Measurements from ENCODE around the gene LRRN2.
"Not testable (repeated sequence)": the region's sequence is repeated elsewhere in the genome, so short reads cannot be mapped to it uniquely, and the experiment has no call there.

Gene LRRN2

DNA sequence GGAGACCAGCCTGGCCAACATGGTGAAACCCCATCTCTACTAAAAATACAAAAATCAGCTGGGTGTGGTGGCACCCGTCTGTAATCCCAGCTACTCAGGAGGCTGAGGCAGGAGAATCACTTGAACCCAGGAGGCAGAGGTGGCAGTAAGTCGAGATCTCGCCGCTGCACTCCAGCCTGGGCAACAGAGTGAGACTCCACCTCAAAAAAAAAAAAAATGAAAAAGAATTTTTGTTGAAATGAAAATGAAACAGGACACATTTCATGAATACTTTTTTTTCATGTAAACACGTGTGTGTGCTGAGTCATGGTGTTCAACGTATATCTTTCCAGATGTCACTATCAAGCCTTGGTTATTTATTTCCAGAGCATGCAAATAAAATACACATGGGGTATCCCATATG, 5.8 kb upstream of the LRRN2 start:
- no CpG with 5 or more reads among the region's 6 CpGs for WGBS, 2 donors (ENCODE audit: extremely low coverage in 2 of 2, insufficient read length in 2 of 2, insufficient replicate concordance in 1 of 2)
- not testable (repeated sequence) for H2BK120ac ChIP-seq (ENCODE audit: low read depth, low read length); H3K79me1 ChIP-seq (ENCODE audit: low read depth, low read length); H4K8ac ChIP-seq (ENCODE audit: low read depth, low read length); H3K4me2 ChIP-seq (ENCODE audit: insufficient read depth, low read length, poor library complexity, severe bottlenecking); H3K9me3 ChIP-seq (replicated peaks in 1 of 2; ENCODE audit: control insufficient read depth in 2 of 2, insufficient read depth in 1 of 2, low read depth in 1 of 2, low read length in 2 of 2); H3K36me3 ChIP-seq (replicated peaks in 1 of 2; ENCODE audit: control insufficient read depth in 2 of 2, insufficient read depth in 2 of 2, low read length in 2 of 2); H4K91ac ChIP-seq (ENCODE audit: low read depth, low read length, poor library complexity); H3K4me3 ChIP-seq (ENCODE audit: low read length in 2 of 2); H3K18ac ChIP-seq (ENCODE audit: low read length); DNase-seq (ENCODE audit: low spot score); H2AFZ ChIP-seq (ENCODE audit: low read length); H3K27ac ChIP-seq (replicated peaks; ENCODE audit: low read length); H3K9ac ChIP-seq (ENCODE audit: low read depth, low read length, poor library complexity); H3K14ac ChIP-seq (ENCODE audit: low read length); H3K4ac ChIP-seq (ENCODE audit: low read length); H2BK12ac ChIP-seq (ENCODE audit: low read length); H2BK15ac ChIP-seq (ENCODE audit: low read length); H2BK5ac ChIP-seq (ENCODE audit: low read length); H3K23ac ChIP-seq (ENCODE audit: low read depth, low read length, poor library complexity); H2AK5ac ChIP-seq (ENCODE audit: low read depth, low read length)
- Histone ChIP-seq H3K27me3 (ENCODE audit: control insufficient read depth in 3 of 3, insufficient read depth in 3 of 3, low read depth in 1 of 3, low read length in 3 of 3) (peaks cover 0 to 48% (median 4%) of the 10 kb centered on the region in 3 experiments), H3K4me1 (ENCODE audit: control insufficient read depth in 2 of 2, insufficient read depth in 1 of 2, low read depth in 1 of 2, low read length in 2 of 2) (peaks cover 0 to 11% of the 10 kb centered on the region in 2 donors)

DNA sequence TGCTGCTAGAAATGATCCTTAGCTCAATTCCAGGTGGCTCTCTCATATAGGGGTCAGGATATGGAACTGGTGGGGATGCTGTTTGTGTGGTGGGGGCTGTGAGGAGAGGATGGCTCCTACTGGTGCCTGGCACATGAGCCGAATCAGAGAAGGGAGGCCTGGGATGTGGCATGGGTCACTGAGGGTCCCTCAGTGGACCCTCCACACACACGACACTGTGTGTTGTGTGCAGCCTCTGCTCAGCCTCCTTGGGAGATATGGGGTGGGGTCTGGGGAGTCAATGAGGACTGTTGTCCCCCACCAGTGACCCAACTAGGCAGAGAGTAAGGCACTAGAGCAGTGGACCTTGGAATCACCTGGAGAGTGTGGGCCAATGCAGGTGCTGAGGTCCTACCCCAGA, 3.2 kb upstream of the LRRN2 start:
- no peak overlapping the region for H3K18ac ChIP-seq (ENCODE audit: low read length)
- no peak overlapping the region for H3K4ac ChIP-seq (ENCODE audit: low read length)
- WGBS, 2 donors (ENCODE audit: extremely low coverage in 2 of 2, insufficient read length in 2 of 2, insufficient replicate concordance in 1 of 2), result no CpG with 5 or more reads among the region's 2 CpGs

DNA sequence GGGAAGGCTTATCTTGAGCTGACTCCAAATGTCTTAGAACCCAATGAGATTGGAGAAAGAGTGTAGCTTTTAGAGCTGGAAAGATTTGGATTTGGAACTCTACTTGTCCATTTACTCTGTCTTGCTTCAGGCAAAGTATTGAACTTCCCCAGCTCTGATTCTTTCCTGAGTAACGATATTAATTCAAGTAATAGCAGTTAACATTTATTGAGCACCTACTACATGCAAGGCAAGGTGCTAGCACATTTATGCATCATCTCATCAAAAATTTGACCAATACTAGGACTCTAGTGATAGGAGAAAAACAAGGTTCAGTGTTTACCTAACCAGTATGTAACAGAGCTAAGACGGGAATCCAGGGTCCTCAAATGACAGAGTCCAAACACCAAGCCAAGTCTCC, 2.5 kb upstream of the LRRN2 start:
- Histone ChIP-seq H3K36me3 (replicated peaks in 1 of 2; ENCODE audit: control insufficient read depth in 2 of 2, insufficient read depth in 2 of 2, low read length in 2 of 2) (no peaks in the 10 kb centered on the region), H4K91ac (ENCODE audit: low read depth, low read length, poor library complexity) (no peak overlapping the region), H3K4me2 (ENCODE audit: insufficient read depth, low read length, poor library complexity, severe bottlenecking) (no peak overlapping the region), H4K8ac (ENCODE audit: low read depth, low read length) (no peak overlapping the region), H3K79me1 (ENCODE audit: low read depth, low read length) (peaks cover 2% of the 10 kb centered on the region), H3K9me3 (replicated peaks in 1 of 2; ENCODE audit: control insufficient read depth in 2 of 2, insufficient read depth in 1 of 2, low read depth in 1 of 2, low read length in 2 of 2) (no peaks in the 10 kb centered on the region), H2BK120ac (ENCODE audit: low read depth, low read length) (no peak overlapping the region), H3K9ac (ENCODE audit: low read depth, low read length, poor library complexity) (no peak overlapping the region), H2BK12ac (ENCODE audit: low read length) (no peak overlapping the region), H2AK5ac (ENCODE audit: low read depth, low read length) (no peak overlapping the region), H3K4me1 (ENCODE audit: control insufficient read depth in 2 of 2, insufficient read depth in 1 of 2, low read depth in 1 of 2, low read length in 2 of 2) (peaks cover 4 to 13% of the 10 kb centered on the region in 2 donors), H3K4me3 (ENCODE audit: low read length in 2 of 2) (no peak overlapping the region), H3K27me3 (ENCODE audit: control insufficient read depth in 3 of 3, insufficient read depth in 3 of 3, low read depth in 1 of 3, low read length in 3 of 3) (peaks cover 0 to 75% (median 18%) of the 10 kb centered on the region in 3 experiments), H3K18ac (ENCODE audit: low read length) (no peak overlapping the region), H2BK15ac (ENCODE audit: low read length) (no peak overlapping the region), H2AFZ (ENCODE audit: low read length) (no peak overlapping the region), H3K14ac (ENCODE audit: low read length) (no peak overlapping the region), H3K23ac (ENCODE audit: low read depth, low read length, poor library complexity) (no peak overlapping the region), H3K4ac (ENCODE audit: low read length) (no peak overlapping the region), H2BK5ac (ENCODE audit: low read length) (no peak overlapping the region), H3K27ac (replicated peaks; ENCODE audit: low read length) (no peak overlapping the region)
- no peak for DNase-seq (ENCODE audit: low spot score)
- WGBS, 2 donors (ENCODE audit: extremely low coverage in 2 of 2, insufficient read length in 2 of 2, insufficient replicate concordance in 1 of 2), result no CpG with 5 or more reads among the region's 2 CpGs

More for the DNA sequence above, 3.2 kb upstream of the LRRN2 start:
- Histone ChIP-seq H4K91ac (ENCODE audit: low read depth, low read length, poor library complexity) (no peak overlapping the region), H3K79me1 (ENCODE audit: low read depth, low read length) (peaks cover 2% of the 10 kb centered on the region), H3K9ac (ENCODE audit: low read depth, low read length, poor library complexity) (no peak overlapping the region), H3K23ac (ENCODE audit: low read depth, low read length, poor library complexity) (no peak overlapping the region), H2BK12ac (ENCODE audit: low read length) (no peak overlapping the region), H2BK5ac (ENCODE audit: low read length) (no peak overlapping the region), H2AFZ (ENCODE audit: low read length) (no peak overlapping the region), H3K4me1 (ENCODE audit: control insufficient read depth in 2 of 2, insufficient read depth in 1 of 2, low read depth in 1 of 2, low read length in 2 of 2) (peaks cover 4 to 15% of the 10 kb centered on the region in 2 donors), H3K27me3 (ENCODE audit: control insufficient read depth in 3 of 3, insufficient read depth in 3 of 3, low read depth in 1 of 3, low read length in 3 of 3) (peaks cover 0 to 68% (median 18%) of the 10 kb centered on the region in 3 experiments), H3K4me3 (ENCODE audit: low read length in 2 of 2) (no peak overlapping the region), H3K4me2 (ENCODE audit: insufficient read depth, low read length, poor library complexity, severe bottlenecking) (no peak overlapping the region), H4K8ac (ENCODE audit: low read depth, low read length) (no peak overlapping the region), H3K27ac (replicated peaks; ENCODE audit: low read length) (no peak overlapping the region), H3K14ac (ENCODE audit: low read length) (no peak overlapping the region), H3K9me3 (replicated peaks in 1 of 2; ENCODE audit: control insufficient read depth in 2 of 2, insufficient read depth in 1 of 2, low read depth in 1 of 2, low read length in 2 of 2) (no peaks in the 10 kb centered on the region), H2AK5ac (ENCODE audit: low read depth, low read length) (peak overlapping the region; percentile 26), H3K36me3 (replicated peaks in 1 of 2; ENCODE audit: control insufficient read depth in 2 of 2, insufficient read depth in 2 of 2, low read length in 2 of 2) (no peaks in the 10 kb centered on the region), H2BK120ac (ENCODE audit: low read depth, low read length) (no peak overlapping the region), H2BK15ac (ENCODE audit: low read length) (no peak overlapping the region)
- DNase-seq (ENCODE audit: low spot score), result no peak

DNA sequence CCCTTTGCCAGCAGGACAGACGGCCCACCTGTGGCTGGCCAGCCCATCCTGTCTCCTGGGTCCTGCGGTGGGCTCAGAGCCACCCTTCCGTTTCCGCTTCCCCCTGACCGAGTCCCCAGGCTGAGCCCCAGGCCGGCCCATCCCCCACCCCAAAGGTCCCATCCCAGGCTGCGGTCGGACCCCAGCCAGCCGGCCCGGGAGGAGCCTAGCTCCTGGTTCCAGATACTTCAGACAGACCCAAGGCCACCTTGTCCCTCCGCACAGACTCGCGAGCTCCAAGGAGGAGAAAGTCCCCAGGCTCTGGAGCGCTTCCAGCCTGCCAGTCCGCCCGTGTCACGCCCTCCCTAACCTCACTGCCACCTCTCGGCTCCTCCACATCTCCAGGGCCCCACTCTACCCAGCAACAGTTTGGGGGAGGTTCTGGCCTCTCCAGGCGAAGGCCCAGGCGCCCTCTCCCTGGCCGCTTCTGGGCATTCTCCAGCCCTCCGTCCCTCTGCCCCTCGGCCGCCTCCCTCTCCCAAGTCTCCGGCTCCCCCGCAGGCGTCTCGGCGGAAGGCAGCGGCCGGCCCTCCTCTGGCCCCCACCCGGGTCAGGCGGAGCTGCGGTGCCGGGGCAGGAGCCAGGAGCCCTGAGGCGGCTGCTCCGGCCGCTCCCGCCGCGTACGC, 835 bp downstream of the LRRN2 start:
- Histone ChIP-seq H2BK12ac (ENCODE audit: low read length) (no peak overlapping the region), H3K4ac (ENCODE audit: low read length) (no peak overlapping the region), H3K9ac (ENCODE audit: low read depth, low read length, poor library complexity) (peak overlapping the region; percentile 93), H3K27me3 (ENCODE audit: control insufficient read depth in 3 of 3, insufficient read depth in 3 of 3, low read depth in 1 of 3, low read length in 3 of 3) (peaks cover 0 to 74% (median 18%) of the 10 kb centered on the region in 3 experiments), H3K27ac (replicated peaks; ENCODE audit: low read length) (no peak overlapping the region), H2BK120ac (ENCODE audit: low read depth, low read length) (peak overlapping the region; percentile 40), H3K4me3 (ENCODE audit: low read length in 2 of 2) (peak overlapping the region; percentile 44 to 85), H3K14ac (ENCODE audit: low read length) (peak overlapping the region; percentile 65), H4K91ac (ENCODE audit: low read depth, low read length, poor library complexity) (peak overlapping the region; percentile 70), H3K36me3 (replicated peaks in 1 of 2; ENCODE audit: control insufficient read depth in 2 of 2, insufficient read depth in 2 of 2, low read length in 2 of 2) (no peaks in the 10 kb centered on the region), H4K8ac (ENCODE audit: low read depth, low read length) (peak overlapping the region; percentile 27), H3K9me3 (replicated peaks in 1 of 2; ENCODE audit: control insufficient read depth in 2 of 2, insufficient read depth in 1 of 2, low read depth in 1 of 2, low read length in 2 of 2) (no peaks in the 10 kb centered on the region), H2AFZ (ENCODE audit: low read length) (peak overlapping the region; percentile 84), H3K4me2 (ENCODE audit: insufficient read depth, low read length, poor library complexity, severe bottlenecking) (peak overlapping the region; percentile 94), H3K18ac (ENCODE audit: low read length) (peak overlapping the region; percentile 96), H2BK5ac (ENCODE audit: low read length) (no peak overlapping the region), H3K79me1 (ENCODE audit: low read depth, low read length) (peaks cover 2% of the 10 kb centered on the region), H3K23ac (ENCODE audit: low read depth, low read length, poor library complexity) (peak overlapping the region; percentile 48), H2BK15ac (ENCODE audit: low read length) (peak overlapping the region; percentile 49), H3K4me1 (ENCODE audit: control insufficient read depth in 2 of 2, insufficient read depth in 1 of 2, low read depth in 1 of 2, low read length in 2 of 2) (peaks cover 4 to 9% of the 10 kb centered on the region in 2 donors), H2AK5ac (ENCODE audit: low read depth, low read length) (peak overlapping the region; percentile 64)
- no CpG with 5 or more reads among the region's 42 CpGs for WGBS, 2 donors (ENCODE audit: extremely low coverage in 2 of 2, insufficient read length in 2 of 2, insufficient replicate concordance in 1 of 2)
- DNase-seq (ENCODE audit: low spot score), result no peak

Data from neuronal stem cell (in vitro differentiated cells).